GM19043 (cell line): Measurements from ENCODE around the gene CILP2.

Source experiments
- ATAC-seq: cut with Tn5 transposase; IDR thresholded peaks from one replicate; pipeline ENCODE4 v1.9.1; 2021; ENCODE audit warnings: low read depth; ENCODE audit not compliant: unreplicated experiment

Gene CILP2

GRCh38 chr19:19595171-19595701, 57.2 kb downstream of the CILP2 start:
- no peak for ATAC-seq
